Prostate gland (tissue), 2 donors: ENCODE data around the gene TMEM69.
"Not testable (repeated sequence)": the region's sequence is repeated elsewhere in the genome, so short reads cannot be mapped to it uniquely, and the experiment has no call there.

Experiments used
- POLR2A ChIP-seq: fragments of 450-650 bp; IDR thresholded peaks from one replicate; pipeline ENCODE4 v1.6.1; 2016; ENCODE audit warnings: antibody characterized with exemption, mild to moderate bottlenecking
- TF ChIP-seq, protein P1 (sequence below), 4 experiments: fragments of 200-600 bp in 2 of 4; fragments of 450-650 bp in 2 of 4; sonication (generic) in 2 of 4; IDR thresholded peaks; 1 replicate in 3 of 4; 2 replicates in 1 of 4; pipeline ENCODE4 v1.5.1; 2016 to 2019; ENCODE audit warnings: antibody characterized with exemption in 4 of 4, mild to moderate bottlenecking in 2 of 4, moderate library complexity in 2 of 4

DNA sequence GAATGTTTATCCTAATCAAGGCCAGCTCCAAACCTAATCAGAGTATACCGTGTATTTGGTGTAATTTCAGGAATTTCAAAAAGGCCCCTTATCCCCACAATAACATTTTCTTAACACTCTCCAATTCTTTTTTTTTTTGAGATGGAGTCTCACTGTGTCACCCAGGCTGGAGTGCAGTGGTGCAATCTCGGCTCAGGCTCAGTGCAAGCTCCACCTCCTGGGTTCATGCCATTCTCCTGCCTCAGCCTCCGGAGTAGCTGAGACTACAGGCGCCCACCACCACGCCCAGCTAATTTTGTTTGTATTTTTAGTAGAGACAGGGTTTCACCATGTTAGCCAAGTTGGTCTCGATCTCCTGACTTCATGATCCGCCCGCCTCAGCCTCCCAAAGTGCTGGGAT, 29.4 kb downstream of the TMEM69 start:
- TF ChIP-seq, protein P1, sequence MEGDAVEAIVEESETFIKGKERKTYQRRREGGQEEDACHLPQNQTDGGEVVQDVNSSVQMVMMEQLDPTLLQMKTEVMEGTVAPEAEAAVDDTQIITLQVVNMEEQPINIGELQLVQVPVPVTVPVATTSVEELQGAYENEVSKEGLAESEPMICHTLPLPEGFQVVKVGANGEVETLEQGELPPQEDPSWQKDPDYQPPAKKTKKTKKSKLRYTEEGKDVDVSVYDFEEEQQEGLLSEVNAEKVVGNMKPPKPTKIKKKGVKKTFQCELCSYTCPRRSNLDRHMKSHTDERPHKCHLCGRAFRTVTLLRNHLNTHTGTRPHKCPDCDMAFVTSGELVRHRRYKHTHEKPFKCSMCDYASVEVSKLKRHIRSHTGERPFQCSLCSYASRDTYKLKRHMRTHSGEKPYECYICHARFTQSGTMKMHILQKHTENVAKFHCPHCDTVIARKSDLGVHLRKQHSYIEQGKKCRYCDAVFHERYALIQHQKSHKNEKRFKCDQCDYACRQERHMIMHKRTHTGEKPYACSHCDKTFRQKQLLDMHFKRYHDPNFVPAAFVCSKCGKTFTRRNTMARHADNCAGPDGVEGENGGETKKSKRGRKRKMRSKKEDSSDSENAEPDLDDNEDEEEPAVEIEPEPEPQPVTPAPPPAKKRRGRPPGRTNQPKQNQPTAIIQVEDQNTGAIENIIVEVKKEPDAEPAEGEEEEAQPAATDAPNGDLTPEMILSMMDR (IDR thresholded peaks at IDR 0.05): not testable (repeated sequence)
- not testable (repeated sequence) for TF ChIP-seq POLR2A
